K562 (cell line): ENCODE measurements around the gene ZNF598. TPM values are rescaled to one million over a fixed set of nuclear protein-coding genes. Genes with fewer than 3 reads are reported as not detected.
A peak's percentile ranks its signal among the peaks of the same experiment; 100 is the strongest.

Experiments used
- ATF1 ChIP-seq, 2 experiments: fragments of 450-650 bp in 1 of 2; IDR thresholded peaks; 2 replicates each; pipeline ENCODE4 v1.6.1; 2016; ENCODE audit warnings: missing compliant biosample characterization in 1 of 2, missing genetic modification characterization in 1 of 2
- CBFA2T2 ChIP-seq: fragments of 450-650 bp; conservative IDR thresholded peaks from 2 replicates; pipeline ENCODE4 v1.6.1; 2017; ENCODE audit warnings: mild to moderate bottlenecking
- GABPB1 ChIP-seq: sonication (generic); formaldehyde crosslinking; IDR thresholded peaks from 2 replicates; pipeline ENCODE4 v1.8.0; 2022; ENCODE audit warnings: mild to moderate bottlenecking, missing genetic modification reagents
- HMG20A ChIP-seq: fragments of 450-650 bp; formaldehyde crosslinking; conservative IDR thresholded peaks from 2 replicates; pipeline ENCODE4 v1.4.0; 2020; ENCODE audit warnings: mild to moderate bottlenecking, mixed read lengths
- KDM5B ChIP-seq: fragments of 200-600 bp; sonication (generic); IDR thresholded peaks from 2 replicates; pipeline ENCODE4 v1.6.1; 2012; ENCODE audit warnings: low read depth, mild to moderate bottlenecking, moderate library complexity, low read length, control low read depth, inconsistent platforms; ENCODE audit not compliant: insufficient replicate concordance
- KHSRP ChIP-seq: fragments of 450-650 bp; IDR thresholded peaks from 2 replicates; pipeline ENCODE4 v1.6.1; 2017
- MAZ ChIP-seq, 2 experiments: fragments of 450-650 bp in 1 of 2; sonication (generic) in 1 of 2; formaldehyde crosslinking; IDR thresholded peaks in 1 of 2; conservative IDR thresholded peaks in 1 of 2; 2 replicates each; pipeline versions ENCODE4 v1.4.0 to v1.5.0; 2020; ENCODE audit warnings: mild to moderate bottlenecking in 1 of 2, missing genetic modification reagents in 1 of 2
- MTF1 ChIP-seq: fragments of 250-450 bp; sonication (Bioruptor Pico); IDR thresholded peaks from 2 replicates; pipeline ENCODE4 v1.9.0; 2021; ENCODE audit warnings: moderate library complexity, mild to moderate bottlenecking, inconsistent platforms, borderline replicate concordance
- NEUROD1 ChIP-seq: fragments of 150-350 bp; IDR thresholded peaks from 2 replicates; pipeline ENCODE4 v1.6.1; 2014; ENCODE audit warnings: borderline replicate concordance, low read length, low read depth; ENCODE audit not compliant: partially characterized antibody
- NFXL1 ChIP-seq: fragments of 450-650 bp; formaldehyde crosslinking; IDR thresholded peaks from 2 replicates; pipeline ENCODE4 v1.4.0; 2021; ENCODE audit warnings: mild to moderate bottlenecking
- NFYB ChIP-seq: IDR thresholded peaks from 2 replicates; pipeline ENCODE4 v1.6.1; 2011; ENCODE audit warnings: mild to moderate bottlenecking, moderate library complexity; ENCODE audit not compliant: insufficient read length; ENCODE audit errors: extremely low read depth
- PHB ChIP-seq: fragments of 250-450 bp; sonication (Bioruptor Pico); IDR thresholded peaks from 2 replicates; pipeline ENCODE4 v1.5.0; 2021
- POLR2G ChIP-seq: fragments of 200-400 bp; formaldehyde crosslinking; IDR thresholded peaks from 2 replicates; pipeline ENCODE4 v1.6.1; 2017; ENCODE audit warnings: low read depth, mild to moderate bottlenecking, antibody characterized with exemption, low read length, moderate library complexity
- PPARD ChIP-seq: fragments of 250-450 bp; sonication (Bioruptor Pico); IDR thresholded peaks from 2 replicates; pipeline ENCODE4 v1.8.0; 2022; ENCODE audit warnings: inconsistent platforms, mild to moderate bottlenecking, moderate library complexity
- RCOR1 ChIP-seq, 2 experiments: IDR thresholded peaks; 2 replicates each; pipeline ENCODE4 v1.6.1; 2012; ENCODE audit warnings: low read depth in 2 of 2, low read length in 2 of 2, borderline replicate concordance in 1 of 2, improper control_type of control experiment in 1 of 2
- SP1 ChIP-seq: sonication (generic); formaldehyde crosslinking; IDR thresholded peaks from 2 replicates; pipeline ENCODE4 v1.8.1; 2022; ENCODE audit warnings: mild to moderate bottlenecking, missing genetic modification reagents
- polyA plus RNA-seq, 8 experiments: library from polyadenylated mRNA; depleted of rRNA in 4 of 8; stranded (reverse) in 5 of 8; unstranded in 3 of 8; fragments of >200 nt; fragmentation: Nextera tagmentation in 2 of 8; fragmentation: Illumina TruSeq in 1 of 8; extraction: Ambion mirVana in 2 of 8; extraction: Trizol in 1 of 8; gene quantifications; 2 replicates each; pipeline versions ENCODE4 v1.2.1 to v1.2.3, GENCODE V29; 2011 to 2014; ENCODE audit warnings: inconsistent platforms in 1 of 8, missing spikeins in 1 of 8
- total RNA-seq, 7 experiments: library from RNA; depleted of rRNA in 6 of 7; stranded (reverse); fragments of >200 nt in 6 of 7; fragmentation: Illumina TruSeq in 2 of 7; extraction: Trizol in 2 of 7; gene quantifications; 2 replicates each; pipeline versions ENCODE4 v1.2.1 to v1.2.3, GENCODE V29; 2011 to 2021; ENCODE audit warnings: low replicate concordance in 1 of 7
- TF ChIP-seq, protein P1 (sequence below): conservative IDR thresholded peaks from 2 replicates; pipeline ENCODE4 v1.6.1; 2011; ENCODE audit warnings: low read depth, mild to moderate bottlenecking, low read length; ENCODE audit not compliant: control insufficient read depth
- TF ChIP-seq, protein P2 (sequence below): fragments of 450-650 bp; IDR thresholded peaks from 2 replicates; pipeline ENCODE4 v1.6.1; 2016; ENCODE audit warnings: borderline replicate concordance
- TF ChIP-seq, protein P3 (sequence below): fragments of 450-650 bp; IDR thresholded peaks from 2 replicates; pipeline ENCODE4 v1.7.1; 2018; ENCODE audit warnings: mild to moderate bottlenecking, low read depth; ENCODE audit not compliant: partially characterized antibody

Gene ZNF598
- total and polyA plus RNA-seq, 9 of the 15 experiments (the other 6 are each of a cell fraction or from before 2014, with no cell fraction given): 0.11 to 115 (median 29.6) TPM

DNA sequence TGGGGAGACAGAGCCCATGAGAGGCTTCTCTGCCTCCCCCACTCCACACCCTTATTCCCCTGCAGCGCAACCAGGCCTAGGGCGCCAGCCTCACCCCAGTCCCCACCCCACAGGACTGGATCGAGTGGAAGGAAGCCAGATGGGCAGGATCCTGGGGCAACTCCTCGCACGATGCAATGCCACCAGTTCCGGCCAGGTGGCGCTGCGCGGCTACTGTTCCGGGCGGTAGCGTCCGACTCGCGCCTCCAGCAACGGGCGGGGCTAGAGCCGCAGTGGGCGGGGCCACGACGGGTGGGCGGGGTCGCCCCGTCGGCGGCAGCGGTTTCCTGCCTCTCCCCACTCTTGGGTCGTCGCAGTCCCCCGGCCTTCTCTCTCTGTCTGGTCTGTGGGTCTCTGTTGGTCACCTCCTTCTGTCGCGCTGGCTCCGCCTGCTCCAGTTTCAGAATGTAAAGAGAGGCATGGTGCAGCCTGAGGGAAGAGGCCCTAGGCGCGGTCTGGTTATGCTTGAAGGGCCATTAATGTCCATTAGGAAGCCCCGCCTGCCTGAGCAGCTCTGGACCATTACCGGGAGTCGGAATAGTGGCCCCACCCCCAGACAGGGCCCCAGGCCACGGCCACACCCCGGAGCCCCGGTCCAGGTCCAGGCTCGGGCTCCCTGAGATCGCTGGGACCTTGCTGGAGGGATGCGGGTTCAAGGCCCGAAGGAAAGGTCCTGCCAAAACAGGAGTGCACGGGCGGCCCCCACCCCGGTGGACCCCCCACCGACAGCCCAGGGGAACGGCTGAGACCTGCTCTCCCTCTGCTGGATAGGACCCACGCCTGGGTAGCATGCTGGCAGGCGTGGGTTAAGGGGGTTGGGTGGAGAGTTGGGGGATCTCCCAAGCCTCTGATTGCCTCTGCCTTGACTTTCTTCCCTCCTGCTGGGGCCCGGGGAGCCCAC, 13.7 kb upstream of the ZNF598 start (continued):
- TF ChIP-seq NFXL1 (no peak), GABPB1 (CRISPR knock-in tag) (peak; percentile 71; the same call in 1 of the 2 replicates), POLR2G (peak; percentile 71), CBFA2T2 (no peak), NFYB (no peak), MTF1 (CRISPR knock-in tag) (no peak), ATF1 (CRISPR knock-in tag; IDR thresholded peaks at IDR 0.05) (no peak), ATF1 (tag; IDR thresholded peaks at IDR 0.05) (peak; percentile 68), PHB (CRISPR knock-in tag) (no peak), KDM5B (peak; percentile 34), RCOR1 (IDR thresholded peaks at IDR 0.05; ENCODE audit: borderline replicate concordance in 1 of 2, low read depth in 2 of 2, low read length in 2 of 2) (peak in 1 of 2 experiments; percentile 37; a peak in 1 of 4 replicates), NEUROD1 (peak; percentile 53), HMG20A (no peak), SP1 (CRISPR knock-in tag) (peak; percentile 99), KHSRP (no peak), PPARD (no peak), MAZ (CRISPR knock-in tag; conservative IDR thresholded peaks at IDR 0.05 in 1 of 2, IDR thresholded peaks at IDR 0.05 in 1 of 2) (peak; percentile 89 to 99)
- TF ChIP-seq, protein P1, sequence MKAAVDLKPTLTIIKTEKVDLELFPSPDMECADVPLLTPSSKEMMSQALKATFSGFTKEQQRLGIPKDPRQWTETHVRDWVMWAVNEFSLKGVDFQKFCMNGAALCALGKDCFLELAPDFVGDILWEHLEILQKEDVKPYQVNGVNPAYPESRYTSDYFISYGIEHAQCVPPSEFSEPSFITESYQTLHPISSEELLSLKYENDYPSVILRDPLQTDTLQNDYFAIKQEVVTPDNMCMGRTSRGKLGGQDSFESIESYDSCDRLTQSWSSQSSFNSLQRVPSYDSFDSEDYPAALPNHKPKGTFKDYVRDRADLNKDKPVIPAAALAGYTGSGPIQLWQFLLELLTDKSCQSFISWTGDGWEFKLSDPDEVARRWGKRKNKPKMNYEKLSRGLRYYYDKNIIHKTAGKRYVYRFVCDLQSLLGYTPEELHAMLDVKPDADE: peak; percentile 34; the same call in 1 of the 2 replicates
- TF ChIP-seq, protein P2, sequence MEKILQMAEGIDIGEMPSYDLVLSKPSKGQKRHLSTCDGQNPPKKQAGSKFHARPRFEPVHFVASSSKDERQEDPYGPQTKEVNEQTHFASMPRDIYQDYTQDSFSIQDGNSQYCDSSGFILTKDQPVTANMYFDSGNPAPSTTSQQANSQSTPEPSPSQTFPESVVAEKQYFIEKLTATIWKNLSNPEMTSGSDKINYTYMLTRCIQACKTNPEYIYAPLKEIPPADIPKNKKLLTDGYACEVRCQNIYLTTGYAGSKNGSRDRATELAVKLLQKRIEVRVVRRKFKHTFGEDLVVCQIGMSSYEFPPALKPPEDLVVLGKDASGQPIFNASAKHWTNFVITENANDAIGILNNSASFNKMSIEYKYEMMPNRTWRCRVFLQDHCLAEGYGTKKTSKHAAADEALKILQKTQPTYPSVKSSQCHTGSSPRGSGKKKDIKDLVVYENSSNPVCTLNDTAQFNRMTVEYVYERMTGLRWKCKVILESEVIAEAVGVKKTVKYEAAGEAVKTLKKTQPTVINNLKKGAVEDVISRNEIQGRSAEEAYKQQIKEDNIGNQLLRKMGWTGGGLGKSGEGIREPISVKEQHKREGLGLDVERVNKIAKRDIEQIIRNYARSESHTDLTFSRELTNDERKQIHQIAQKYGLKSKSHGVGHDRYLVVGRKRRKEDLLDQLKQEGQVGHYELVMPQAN: no peak
- TF ChIP-seq, protein P3, sequence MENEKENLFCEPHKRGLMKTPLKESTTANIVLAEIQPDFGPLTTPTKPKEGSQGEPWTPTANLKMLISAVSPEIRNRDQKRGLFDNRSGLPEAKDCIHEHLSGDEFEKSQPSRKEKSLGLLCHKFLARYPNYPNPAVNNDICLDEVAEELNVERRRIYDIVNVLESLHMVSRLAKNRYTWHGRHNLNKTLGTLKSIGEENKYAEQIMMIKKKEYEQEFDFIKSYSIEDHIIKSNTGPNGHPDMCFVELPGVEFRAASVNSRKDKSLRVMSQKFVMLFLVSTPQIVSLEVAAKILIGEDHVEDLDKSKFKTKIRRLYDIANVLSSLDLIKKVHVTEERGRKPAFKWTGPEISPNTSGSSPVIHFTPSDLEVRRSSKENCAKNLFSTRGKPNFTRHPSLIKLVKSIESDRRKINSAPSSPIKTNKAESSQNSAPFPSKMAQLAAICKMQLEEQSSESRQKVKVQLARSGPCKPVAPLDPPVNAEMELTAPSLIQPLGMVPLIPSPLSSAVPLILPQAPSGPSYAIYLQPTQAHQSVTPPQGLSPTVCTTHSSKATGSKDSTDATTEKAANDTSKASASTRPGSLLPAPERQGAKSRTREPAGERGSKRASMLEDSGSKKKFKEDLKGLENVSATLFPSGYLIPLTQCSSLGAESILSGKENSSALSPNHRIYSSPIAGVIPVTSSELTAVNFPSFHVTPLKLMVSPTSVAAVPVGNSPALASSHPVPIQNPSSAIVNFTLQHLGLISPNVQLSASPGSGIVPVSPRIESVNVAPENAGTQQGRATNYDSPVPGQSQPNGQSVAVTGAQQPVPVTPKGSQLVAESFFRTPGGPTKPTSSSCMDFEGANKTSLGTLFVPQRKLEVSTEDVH: no peak
